Omental fat pad (tissue), 4 donors: ENCODE measurements around the gene VWCE. TPM values are rescaled to one million over a fixed set of nuclear protein-coding genes. Genes with fewer than 3 reads are reported as not detected.

Experiments used
- ATAC-seq: fragments of 150-250 bp; one replicate; pipeline ENCODE4 v1.9.1; 2016; ENCODE audit warnings: mild to moderate bottlenecking, moderate library complexity; ENCODE audit not compliant: low FRiP score
- DNase-seq: peaks from one replicate; pipeline ENCODE4 v3.0.0-alpha.2; 2019; ENCODE audit warnings: low spot score
- total RNA-seq, 4 donors: library from RNA; depleted of rRNA; stranded (reverse); fragments of >200 nt; gene quantifications; one replicate each; pipeline ENCODE4 v1.1.0, GENCODE V29; 2016
- TF ChIP-seq, protein P1 (sequence below), 3 donors: fragments of 450-650 bp; IDR thresholded peaks; one replicate each; pipeline ENCODE4 v1.5.1; 2016 to 2017; ENCODE audit warnings: antibody characterized with exemption in 3 of 3, mild to moderate bottlenecking in 3 of 3, moderate library complexity in 2 of 3

The VWCE gene
- total RNA-seq, 4 donors from 2014 or later: 0.94 to 6.9 (median 4.6) TPM

- TF ChIP-seq, protein P1, sequence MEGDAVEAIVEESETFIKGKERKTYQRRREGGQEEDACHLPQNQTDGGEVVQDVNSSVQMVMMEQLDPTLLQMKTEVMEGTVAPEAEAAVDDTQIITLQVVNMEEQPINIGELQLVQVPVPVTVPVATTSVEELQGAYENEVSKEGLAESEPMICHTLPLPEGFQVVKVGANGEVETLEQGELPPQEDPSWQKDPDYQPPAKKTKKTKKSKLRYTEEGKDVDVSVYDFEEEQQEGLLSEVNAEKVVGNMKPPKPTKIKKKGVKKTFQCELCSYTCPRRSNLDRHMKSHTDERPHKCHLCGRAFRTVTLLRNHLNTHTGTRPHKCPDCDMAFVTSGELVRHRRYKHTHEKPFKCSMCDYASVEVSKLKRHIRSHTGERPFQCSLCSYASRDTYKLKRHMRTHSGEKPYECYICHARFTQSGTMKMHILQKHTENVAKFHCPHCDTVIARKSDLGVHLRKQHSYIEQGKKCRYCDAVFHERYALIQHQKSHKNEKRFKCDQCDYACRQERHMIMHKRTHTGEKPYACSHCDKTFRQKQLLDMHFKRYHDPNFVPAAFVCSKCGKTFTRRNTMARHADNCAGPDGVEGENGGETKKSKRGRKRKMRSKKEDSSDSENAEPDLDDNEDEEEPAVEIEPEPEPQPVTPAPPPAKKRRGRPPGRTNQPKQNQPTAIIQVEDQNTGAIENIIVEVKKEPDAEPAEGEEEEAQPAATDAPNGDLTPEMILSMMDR (IDR thresholded peaks at IDR 0.05): no peak
- DNase-seq (no peak), ATAC-seq (no peak)
Measured at GRCh38 chr11:61295596-61295926, 445 bp upstream of the VWCE start.

DNA sequence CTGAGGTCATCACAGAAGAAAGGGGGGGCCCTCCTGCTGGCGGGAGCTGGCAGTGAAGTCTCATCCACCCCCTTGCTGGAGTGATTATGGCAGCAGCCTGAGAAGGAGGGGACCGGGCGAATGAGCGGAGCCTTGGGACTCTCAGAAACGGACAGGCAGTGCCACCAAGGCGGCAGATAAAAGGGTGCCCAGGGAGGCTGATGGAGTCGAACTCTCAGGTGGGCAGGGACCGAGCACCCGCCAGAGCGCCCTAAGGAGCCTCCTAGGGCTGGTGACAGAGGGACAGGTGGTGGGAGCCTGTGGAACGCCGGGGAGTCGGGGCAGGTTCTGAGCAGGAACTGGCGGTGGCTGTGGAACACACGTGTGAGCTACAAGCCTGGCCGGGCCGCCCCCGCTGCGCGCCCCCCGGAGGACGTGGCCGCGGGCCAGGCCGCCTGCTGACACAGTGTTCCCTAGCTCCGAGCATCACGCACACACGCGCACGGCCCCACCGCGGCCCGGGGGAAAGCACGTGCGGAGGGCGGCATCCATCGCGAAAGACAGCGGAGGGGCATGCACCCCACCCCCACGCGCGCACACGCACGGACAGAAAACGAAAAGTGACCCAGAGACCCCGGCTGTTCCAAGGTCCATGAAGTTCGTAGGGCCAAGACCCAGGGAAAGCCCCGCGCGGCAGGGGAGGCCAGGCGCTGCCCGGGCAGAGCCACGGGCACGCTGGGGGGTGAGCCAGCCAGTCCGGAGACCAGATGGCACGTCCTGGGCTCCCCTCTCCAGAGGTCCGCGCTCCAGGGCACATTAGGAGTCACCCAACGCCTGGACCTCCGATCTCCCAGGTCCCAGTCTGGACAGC, 1.0 kb downstream of the VWCE start:
- DNase-seq (peak; percentile 29), ATAC-seq (peak; percentile 63)
- TF ChIP-seq, protein P1 (IDR thresholded peaks at IDR 0.05): no peak

- no peak for ATAC-seq
- no peak for DNase-seq
- TF ChIP-seq, protein P1 (IDR thresholded peaks at IDR 0.05): no peak
Measured at GRCh38 chr11:61292356-61292755, 2.8 kb downstream of the VWCE start.

DNA sequence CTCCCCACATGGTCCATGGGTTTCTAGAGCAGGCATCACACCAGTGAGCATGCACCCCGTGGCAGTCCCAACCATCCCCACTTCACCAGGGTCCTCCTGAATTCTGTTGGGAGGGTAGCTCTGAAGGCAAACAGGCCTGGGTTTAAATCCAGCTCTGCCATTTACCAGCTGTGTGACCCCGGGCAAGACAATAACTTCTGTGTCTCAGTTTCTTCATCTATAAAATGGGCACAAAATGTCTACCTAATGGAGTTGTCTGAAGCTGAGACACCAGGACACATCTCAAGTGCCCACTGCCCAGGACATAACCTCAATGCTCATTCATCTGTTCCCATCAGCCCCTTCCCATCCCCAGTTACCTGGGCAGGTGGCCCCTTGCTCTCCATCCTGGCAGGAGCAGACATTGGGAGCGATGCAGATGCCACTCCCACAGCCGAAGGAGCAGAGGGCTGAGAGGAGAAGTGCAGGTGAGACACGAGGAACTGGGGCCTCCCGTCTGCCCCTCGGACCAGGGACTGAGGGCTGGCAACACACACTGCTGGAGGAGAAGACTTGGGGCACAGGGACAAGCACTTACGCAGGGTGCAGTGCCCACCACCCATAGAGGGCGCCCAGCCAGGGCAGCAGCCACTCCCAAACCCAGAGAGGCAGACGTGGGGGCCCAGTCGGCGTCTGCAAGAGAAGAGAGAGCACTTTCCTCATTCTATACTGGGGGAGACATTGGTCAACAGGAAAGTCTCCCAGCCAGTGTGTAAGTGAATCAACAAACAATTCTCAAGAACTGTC, 4.0 kb downstream of the VWCE start:
- DNase-seq: no peak
- TF ChIP-seq, protein P1 (IDR thresholded peaks at IDR 0.05): no peak
- no peak for ATAC-seq

- DNase-seq: no peak
- ATAC-seq: no peak
- TF ChIP-seq, protein P1 (IDR thresholded peaks at IDR 0.05): no peak
Measured at GRCh38 chr11:61287338-61287977, 7.7 kb downstream of the VWCE start.

DNA sequence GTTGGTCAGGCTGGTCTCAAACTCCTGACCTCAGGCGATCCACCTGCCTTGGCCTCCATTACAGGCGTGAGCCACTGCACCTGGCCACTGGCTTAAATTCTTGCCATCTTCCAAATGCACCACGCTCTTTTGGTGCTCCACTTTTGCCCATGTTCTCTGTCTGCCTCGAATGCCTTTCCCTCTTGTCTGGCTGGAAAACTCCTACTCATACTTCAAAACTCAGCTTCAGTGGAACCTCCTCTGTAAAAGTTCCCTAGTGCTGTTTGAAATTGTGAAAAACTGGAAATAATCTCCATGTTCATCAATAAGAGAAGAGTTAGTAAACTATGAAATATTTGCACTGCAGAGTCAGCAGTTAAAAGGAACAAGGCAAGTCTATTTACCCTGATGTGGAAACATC, 11.5 kb downstream of the VWCE start:
- ATAC-seq (no peak), DNase-seq (no peak)
- TF ChIP-seq, protein P1 (IDR thresholded peaks at IDR 0.05): no peak
